ENCODE measurements around the gene IRF2. TPM values are rescaled to one million over a fixed set of nuclear protein-coding genes. Genes with fewer than 3 reads are reported as not detected.

The IRF2 gene
- total RNA-seq, 1 donor from 2014 or later, result 21.8 TPM

DNA sequence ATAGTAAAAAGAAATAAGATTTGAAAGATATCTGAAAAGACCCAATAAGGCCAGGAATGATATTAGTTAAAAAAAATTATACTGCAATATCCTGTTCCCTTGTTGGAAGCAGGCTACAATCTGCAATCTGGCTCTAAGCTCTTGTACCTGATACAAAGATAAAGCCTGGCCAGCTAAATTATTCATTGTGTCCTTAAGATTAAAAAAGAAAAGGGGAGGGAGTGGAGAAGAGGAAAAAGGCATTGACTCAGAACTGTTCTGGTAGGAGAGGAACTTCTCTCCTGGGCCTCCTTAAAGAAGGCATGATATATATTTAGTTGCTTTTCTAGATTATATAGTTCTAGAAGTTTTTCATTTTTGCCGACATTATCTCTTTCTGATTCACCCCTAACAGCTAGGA, 46.7 kb downstream of the IRF2 start:
- peaks cover 12% of the 10 kb centered on the region for H3K4me1 Mint-ChIP-seq (ENCODE audit: unreplicated experiment)
- H3K36me3 Mint-ChIP-seq (ENCODE audit: unreplicated experiment), result peaks cover 47% of the 10 kb centered on the region
- no peaks in the 10 kb centered on the region for H3K27me3 Mint-ChIP-seq (ENCODE audit: unreplicated experiment)
- TF ChIP-seq, protein P1, sequence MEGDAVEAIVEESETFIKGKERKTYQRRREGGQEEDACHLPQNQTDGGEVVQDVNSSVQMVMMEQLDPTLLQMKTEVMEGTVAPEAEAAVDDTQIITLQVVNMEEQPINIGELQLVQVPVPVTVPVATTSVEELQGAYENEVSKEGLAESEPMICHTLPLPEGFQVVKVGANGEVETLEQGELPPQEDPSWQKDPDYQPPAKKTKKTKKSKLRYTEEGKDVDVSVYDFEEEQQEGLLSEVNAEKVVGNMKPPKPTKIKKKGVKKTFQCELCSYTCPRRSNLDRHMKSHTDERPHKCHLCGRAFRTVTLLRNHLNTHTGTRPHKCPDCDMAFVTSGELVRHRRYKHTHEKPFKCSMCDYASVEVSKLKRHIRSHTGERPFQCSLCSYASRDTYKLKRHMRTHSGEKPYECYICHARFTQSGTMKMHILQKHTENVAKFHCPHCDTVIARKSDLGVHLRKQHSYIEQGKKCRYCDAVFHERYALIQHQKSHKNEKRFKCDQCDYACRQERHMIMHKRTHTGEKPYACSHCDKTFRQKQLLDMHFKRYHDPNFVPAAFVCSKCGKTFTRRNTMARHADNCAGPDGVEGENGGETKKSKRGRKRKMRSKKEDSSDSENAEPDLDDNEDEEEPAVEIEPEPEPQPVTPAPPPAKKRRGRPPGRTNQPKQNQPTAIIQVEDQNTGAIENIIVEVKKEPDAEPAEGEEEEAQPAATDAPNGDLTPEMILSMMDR (IDR thresholded peaks at IDR 0.05), result no peak
- no peak overlapping the region for H3K4me3 Mint-ChIP-seq (ENCODE audit: unreplicated experiment)
- DNase-seq (ENCODE audit: extremely low spot score, unreplicated experiment), result no peak
- H3K9me3 Mint-ChIP-seq (ENCODE audit: unreplicated experiment), result peaks cover under 1% of the 10 kb centered on the region
- H3K27ac Mint-ChIP-seq (ENCODE audit: unreplicated experiment), result no peak overlapping the region

GRCh38 chr4:184427093-184427492, 47.3 kb downstream of the IRF2 start:
- Mint-ChIP-seq H3K27me3 (ENCODE audit: unreplicated experiment) (no peaks in the 10 kb centered on the region), H3K36me3 (ENCODE audit: unreplicated experiment) (peaks cover 53% of the 10 kb centered on the region), H3K4me1 (ENCODE audit: unreplicated experiment) (peaks cover 12% of the 10 kb centered on the region), H3K27ac (ENCODE audit: unreplicated experiment) (no peak overlapping the region), H3K9me3 (ENCODE audit: unreplicated experiment) (peaks cover 4% of the 10 kb centered on the region), H3K4me3 (ENCODE audit: unreplicated experiment) (no peak overlapping the region)
- TF ChIP-seq, protein P1 (IDR thresholded peaks at IDR 0.05), result no peak
- DNase-seq (ENCODE audit: extremely low spot score, unreplicated experiment), result no peak

GRCh38 chr4:184424993-184425758, 49.2 kb downstream of the IRF2 start:
- Mint-ChIP-seq H3K36me3 (ENCODE audit: unreplicated experiment) (peaks cover 55% of the 10 kb centered on the region), H3K4me1 (ENCODE audit: unreplicated experiment) (peaks cover 6% of the 10 kb centered on the region), H3K4me3 (ENCODE audit: unreplicated experiment) (no peak overlapping the region), H3K27me3 (ENCODE audit: unreplicated experiment) (no peaks in the 10 kb centered on the region), H3K27ac (ENCODE audit: unreplicated experiment) (no peak overlapping the region), H3K9me3 (ENCODE audit: unreplicated experiment) (peaks cover 4% of the 10 kb centered on the region)
- DNase-seq (ENCODE audit: extremely low spot score, unreplicated experiment), result no peak
- TF ChIP-seq, protein P1 (IDR thresholded peaks at IDR 0.05), result no peak

GRCh38 chr4:184424279-184424678, 50.1 kb downstream of the IRF2 start:
- Mint-ChIP-seq H3K4me3 (ENCODE audit: unreplicated experiment) (no peak overlapping the region), H3K27ac (ENCODE audit: unreplicated experiment) (no peak overlapping the region), H3K36me3 (ENCODE audit: unreplicated experiment) (peaks cover 55% of the 10 kb centered on the region), H3K27me3 (ENCODE audit: unreplicated experiment) (no peaks in the 10 kb centered on the region), H3K9me3 (ENCODE audit: unreplicated experiment) (peaks cover 4% of the 10 kb centered on the region), H3K4me1 (ENCODE audit: unreplicated experiment) (no peaks in the 10 kb centered on the region)
- TF ChIP-seq, protein P1 (IDR thresholded peaks at IDR 0.05), result no peak
- no peak for DNase-seq (ENCODE audit: extremely low spot score, unreplicated experiment)

- H3K27ac Mint-ChIP-seq (ENCODE audit: unreplicated experiment), result no peak overlapping the region
- no peak for DNase-seq (ENCODE audit: extremely low spot score, unreplicated experiment)
- TF ChIP-seq, protein P1 (IDR thresholded peaks at IDR 0.05), result no peak
- H3K9me3 Mint-ChIP-seq (ENCODE audit: unreplicated experiment), result peaks cover 4% of the 10 kb centered on the region
- no peak overlapping the region for H3K4me3 Mint-ChIP-seq (ENCODE audit: unreplicated experiment)
- H3K27me3 Mint-ChIP-seq (ENCODE audit: unreplicated experiment), result no peaks in the 10 kb centered on the region
- peaks cover 62% of the 10 kb centered on the region for H3K36me3 Mint-ChIP-seq (ENCODE audit: unreplicated experiment)
- peaks cover 4% of the 10 kb centered on the region for H3K4me1 Mint-ChIP-seq (ENCODE audit: unreplicated experiment)
These were observed 51.2 kb downstream of the IRF2 start for GRCh38 chr4:184423003-184423686.

Data from osteocyte (in vitro differentiated cells).